Stimulated activated CD8-positive, alpha-beta memory T cell treated with anti-CD3 and anti-CD28 coated beads, Interleukin-2, amount 100 ng/mL, for 48 hours (primary cell): ENCODE measurements around the gene MDN1.
"Not testable (repeated sequence)": the region's sequence is repeated elsewhere in the genome, so short reads cannot be mapped to it uniquely, and the experiment has no call there.

Source experiments
- DNase-seq, 2 donors: peaks; one replicate each; pipeline ENCODE4 v3.0.0-alpha.2; 2020; ENCODE audit warnings: low read depth in 2 of 2

MDN1 gene

GRCh38 chr6:89660981-89661380 is 158.6 kb downstream of the MDN1 start:
- no peak for DNase-seq

- no peak for DNase-seq
These were observed 162.0 kb downstream of the MDN1 start for GRCh38 chr6:89657445-89658158.

GRCh38 chr6:89655122-89655521 is 164.5 kb downstream of the MDN1 start:
- no peak for DNase-seq

DNA sequence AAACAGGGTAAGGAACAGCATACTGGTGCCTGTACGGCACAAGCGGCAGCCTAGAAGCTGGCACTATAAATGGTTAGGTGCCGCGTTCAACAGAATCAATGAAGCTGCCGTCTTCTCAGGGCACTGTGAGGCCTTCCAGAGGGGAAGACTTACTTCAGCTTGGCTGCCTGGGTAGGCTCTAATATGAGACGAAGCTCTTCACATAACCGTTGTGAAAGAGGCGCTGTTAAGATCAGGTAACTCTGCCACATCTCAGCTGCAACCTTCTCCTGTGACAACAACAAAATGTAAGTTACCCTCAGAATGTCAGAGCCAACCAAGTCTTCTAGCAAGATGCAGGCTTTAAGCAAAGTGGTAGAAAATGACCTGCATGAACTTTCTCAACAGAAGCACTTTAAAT is 169.0 kb downstream of the MDN1 start:
- no peak for DNase-seq

GRCh38 chr6:89649682-89650081 is 169.9 kb downstream of the MDN1 start:
- no peak for DNase-seq

- DNase-seq = no peak
These were observed 174.7 kb downstream of the MDN1 start for GRCh38 chr6:89644864-89645263.

DNA sequence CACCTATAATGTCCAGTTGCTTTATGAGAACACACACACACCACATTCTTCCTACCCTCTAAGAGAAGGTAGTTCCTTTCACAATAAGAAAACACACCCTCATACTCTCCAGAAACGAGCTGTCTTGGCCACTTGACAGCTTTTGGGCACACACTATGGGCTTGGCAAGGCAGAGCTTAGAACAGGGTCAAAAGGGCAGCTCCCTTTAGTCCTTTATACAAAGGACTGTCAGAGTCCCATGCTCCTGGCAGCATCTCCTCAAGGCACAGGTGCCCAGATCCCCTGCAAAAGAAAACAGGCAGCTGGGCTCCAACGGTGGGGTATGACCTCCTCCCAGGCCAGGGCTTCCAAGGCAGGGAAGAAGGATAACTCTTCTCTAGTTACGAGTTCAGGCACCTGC is 176.2 kb downstream of the MDN1 start:
- DNase-seq = no peak

DNA sequence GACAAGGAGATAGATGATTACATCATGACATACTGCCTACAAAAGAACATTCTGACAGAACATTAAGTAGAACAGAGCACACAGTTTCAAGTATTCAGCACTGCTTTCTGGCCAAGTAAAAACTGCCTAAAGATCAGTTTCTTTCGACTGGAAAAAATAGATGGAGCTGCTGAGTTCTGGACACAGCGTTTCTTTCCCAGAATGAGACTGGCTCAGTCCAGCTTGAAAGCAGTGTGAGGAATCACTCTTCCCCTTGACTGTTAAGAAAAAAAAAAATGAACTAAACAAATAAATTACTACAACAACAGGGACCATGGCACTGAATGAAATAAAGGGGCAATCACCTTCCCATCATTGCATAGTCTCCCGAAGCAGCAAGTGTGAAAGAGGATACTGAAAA is 176.6 kb downstream of the MDN1 start:
- no peak for DNase-seq

DNA sequence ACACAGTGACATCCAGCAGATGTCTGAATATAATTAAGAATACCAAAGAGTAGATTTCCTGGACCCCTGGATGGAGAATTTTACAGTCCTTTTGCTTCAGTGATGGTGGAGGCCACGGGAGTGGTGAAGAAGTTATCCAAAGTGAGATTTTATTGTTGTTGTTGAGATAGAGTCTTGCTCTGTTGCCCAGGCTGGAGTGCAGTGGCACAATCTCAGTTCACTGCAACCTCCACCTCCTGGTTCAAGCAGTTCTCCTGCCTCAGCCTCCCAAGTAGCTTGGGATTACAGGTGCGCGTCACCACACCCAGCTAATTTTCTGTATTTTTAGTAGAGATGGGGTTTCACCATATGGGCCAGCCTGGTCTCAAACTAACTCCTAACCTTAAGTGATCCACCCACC is 178.0 kb downstream of the MDN1 start:
- not testable (repeated sequence) for DNase-seq

- DNase-seq = no peak
These were observed 178.8 kb downstream of the MDN1 start for GRCh38 chr6:89640804-89641203.

DNA sequence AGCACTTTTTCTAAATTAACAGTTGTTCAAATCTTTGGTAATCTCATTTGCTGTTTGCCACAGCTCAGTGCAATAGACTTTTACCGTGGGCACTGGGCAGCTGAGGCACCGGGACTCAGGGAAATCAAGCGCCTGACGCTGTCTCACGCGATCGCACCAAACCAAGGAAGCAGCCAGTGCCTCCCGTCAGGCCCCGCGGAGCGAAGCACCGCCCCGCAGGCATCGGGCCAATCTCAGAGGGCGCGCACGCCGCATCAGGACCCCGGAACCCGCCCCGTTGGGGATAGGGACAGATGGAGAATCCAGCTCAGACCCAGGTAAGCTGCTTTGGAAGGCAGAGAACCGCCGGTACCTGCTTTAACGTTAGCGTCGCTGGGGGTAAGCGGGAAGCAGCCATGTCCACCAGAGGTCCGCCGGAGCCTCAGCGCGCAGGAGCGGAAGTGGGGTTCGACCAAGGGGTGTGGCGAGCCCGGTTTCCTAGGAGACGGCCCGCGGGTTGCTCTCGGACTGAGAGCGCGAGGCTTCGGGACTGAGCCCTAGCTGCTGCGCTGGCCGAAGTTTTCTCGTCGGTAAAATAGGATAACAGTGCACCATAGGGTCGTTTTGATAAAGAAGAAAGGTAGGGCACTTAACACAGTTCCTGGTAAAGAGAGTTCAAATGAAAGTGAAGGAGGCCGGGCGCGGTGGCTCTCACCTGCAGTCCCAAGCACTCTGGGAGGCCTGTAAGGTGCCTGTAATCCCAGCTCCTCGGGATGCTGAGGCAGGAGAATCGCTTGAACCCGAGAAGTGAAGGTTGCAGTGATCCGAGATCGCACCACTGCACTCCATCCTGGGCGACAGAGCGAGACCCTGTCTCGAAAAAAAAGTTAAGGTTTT is 181.0 kb downstream of the MDN1 start, which contains the start of gene LYRM2:
TSS of gene LYRM2 (minus strand) at position 428 of the 876 bp plus-strand sequence. CDS start at position 397, 31 bp downstream.
- DNase-seq = peak; percentile 89 to 91

- DNase-seq = no peak
These were observed 181.7 kb downstream of the MDN1 start for GRCh38 chr6:89637960-89638319.

- DNase-seq = not testable (repeated sequence)
These were observed 183.2 kb downstream of the MDN1 start for GRCh38 chr6:89636412-89636811.

- no peak for DNase-seq
These were observed 189.1 kb downstream of the MDN1 start for GRCh38 chr6:89630488-89630887.

GRCh38 chr6:89623749-89624148 is 195.8 kb downstream of the MDN1 start:
- no peak for DNase-seq

DNA sequence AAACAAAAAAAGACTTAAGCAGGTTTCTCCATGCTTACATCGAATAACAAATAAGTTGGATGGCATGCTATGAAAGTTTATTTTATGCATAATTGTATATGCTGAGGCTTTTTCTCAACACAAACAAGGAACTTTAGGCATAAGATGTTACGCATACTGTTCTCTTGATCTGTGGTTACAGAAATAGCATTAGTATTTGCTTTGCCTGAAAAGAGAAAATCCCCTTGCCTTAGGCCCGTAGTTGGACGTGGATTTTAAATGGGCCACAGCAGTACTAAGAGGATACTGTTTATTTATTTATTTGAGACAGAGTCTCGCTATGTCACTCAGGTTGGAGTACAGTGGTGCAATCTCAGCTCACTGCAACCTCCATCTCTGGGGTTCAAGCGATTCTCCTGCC is 200.0 kb downstream of the MDN1 start:
- DNase-seq = no peak

DNA sequence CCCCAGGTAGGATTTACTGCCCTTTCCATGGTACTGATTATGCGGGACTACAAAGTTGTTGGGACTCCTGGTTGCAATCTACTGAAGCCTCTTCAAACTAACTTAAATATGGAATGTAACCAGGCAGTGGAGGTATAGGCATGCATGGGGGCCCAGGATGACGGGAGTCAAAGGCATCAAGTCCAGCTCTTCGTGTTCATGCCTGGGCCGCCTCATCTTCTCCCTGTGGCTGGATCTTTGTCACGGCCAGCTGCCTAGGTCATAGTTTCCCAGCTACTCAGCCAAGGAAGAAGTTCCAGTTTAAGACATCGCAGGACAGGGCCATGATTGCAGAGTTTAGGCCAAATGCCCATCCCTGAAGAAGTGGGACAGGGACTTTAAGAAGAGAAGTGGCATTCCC is 201.6 kb downstream of the MDN1 start:
- DNase-seq = no peak

DNA sequence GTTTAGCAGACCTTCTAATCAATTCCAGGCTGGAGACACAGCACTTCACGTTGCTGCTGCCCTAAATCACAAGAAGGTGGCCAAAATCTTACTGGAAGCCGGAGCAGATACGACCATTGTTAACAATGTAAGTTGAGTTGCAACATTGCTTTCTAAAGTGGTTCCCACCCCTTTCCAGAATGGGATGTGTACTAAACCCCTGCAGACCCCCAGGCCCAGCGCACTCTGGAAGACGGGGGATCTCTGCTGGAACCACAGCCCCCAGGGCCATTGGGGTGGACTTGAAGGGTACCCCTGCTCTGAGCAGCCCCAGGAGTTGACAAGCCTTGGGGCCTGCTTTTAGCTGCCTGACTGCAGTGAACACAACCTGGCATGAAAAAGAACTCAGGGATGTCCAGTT is 203.1 kb downstream of the MDN1 start:
- no peak for DNase-seq

DNA sequence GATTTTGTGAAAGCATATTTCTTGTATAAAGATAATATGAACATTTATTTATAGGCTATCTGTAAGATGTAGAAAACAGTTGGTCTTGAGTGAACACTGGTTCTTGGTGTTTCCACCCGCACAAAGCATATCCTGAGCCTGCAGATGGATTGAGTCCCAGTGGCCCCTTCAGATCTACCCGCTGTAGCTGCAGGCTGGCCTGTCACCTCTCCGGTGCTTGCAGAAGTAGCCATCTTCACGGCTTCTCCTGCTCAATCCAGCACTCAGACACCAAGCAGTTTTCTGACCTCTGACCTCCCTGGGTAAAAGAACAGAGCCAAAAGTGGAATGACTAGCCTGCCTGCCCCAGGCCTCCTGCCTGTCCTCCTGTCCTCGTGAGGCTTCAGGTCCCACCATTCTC is 203.7 kb downstream of the MDN1 start:
- DNase-seq = no peak

GRCh38 chr6:89613790-89614189 is 205.8 kb downstream of the MDN1 start:
- no peak for DNase-seq

DNA sequence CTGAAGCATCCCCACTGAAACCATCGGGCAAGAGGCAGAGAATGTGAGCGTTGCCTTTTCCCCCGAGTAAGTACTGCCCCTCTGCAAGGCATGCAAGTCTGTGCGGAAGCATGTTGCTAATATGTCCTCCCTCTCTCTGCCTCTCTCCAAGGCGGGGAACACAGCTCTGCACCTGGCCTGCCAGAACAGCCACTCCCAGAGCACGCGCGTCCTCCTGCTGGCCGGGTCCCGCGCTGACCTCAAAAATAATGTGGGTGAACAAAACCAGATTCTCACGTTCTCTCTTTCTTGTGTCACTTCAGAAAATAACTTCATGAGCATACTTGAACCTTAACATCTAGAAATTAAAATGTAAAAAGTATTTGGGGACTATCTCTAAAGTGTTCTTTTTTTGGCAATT is 207.5 kb downstream of the MDN1 start:
- DNase-seq = no peak

DNA sequence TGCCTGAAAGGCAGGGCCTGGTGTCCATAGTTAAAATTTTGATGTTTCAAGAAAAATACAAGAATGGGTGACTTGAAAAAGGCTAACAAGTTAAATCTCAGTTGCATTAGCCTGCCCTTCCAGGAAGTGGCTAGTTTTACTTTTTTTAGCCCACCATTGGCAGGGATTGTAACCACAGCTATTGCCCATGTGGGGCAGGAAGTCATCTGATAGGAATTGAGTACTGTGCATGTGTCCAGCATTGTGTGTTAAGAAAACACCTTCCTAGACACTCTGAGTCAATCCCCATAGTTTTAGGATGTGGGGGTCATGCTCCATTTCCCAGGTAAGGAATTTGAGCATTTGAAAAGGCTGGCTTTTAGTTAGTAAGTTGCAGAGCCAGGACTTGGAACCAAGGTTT is 207.9 kb downstream of the MDN1 start:
- DNase-seq = no peak

DNA sequence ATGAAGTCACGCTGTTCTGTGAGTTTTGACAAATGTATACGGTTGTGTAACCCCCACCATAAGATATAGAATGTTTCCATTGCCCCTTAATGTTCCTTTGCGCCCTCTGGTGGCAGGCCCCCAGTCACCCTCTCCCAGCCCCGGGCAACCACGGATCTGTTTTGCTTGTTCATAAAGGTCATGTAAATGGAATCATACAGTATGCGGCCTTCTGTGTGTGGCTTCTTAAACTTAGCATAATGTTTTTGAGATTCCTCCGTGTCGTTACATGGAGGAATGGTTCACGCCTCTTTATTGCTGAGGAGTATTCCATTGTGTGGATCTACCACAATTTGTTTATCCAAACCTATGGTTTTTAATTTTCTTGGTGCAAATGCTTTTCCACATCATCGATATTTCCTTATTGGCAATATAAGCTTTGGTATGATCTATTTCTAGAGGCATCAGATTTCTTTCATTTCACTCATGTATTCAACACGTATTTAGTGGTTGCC is 209.4 kb downstream of the MDN1 start:
- DNase-seq = peak; percentile 72 to 76
